Measurements from ENCODE around the gene TTLL11. TPM values are rescaled to one million over a fixed set of nuclear protein-coding genes. Genes with fewer than 3 reads are reported as not detected.

Gene TTLL11
- total RNA-seq, 2 experiments from 2014 or later: 3.3 to 6.9 TPM

GRCh38 chr9:121949364-121949763, 143.7 kb downstream of the TTLL11 start:
- TF ChIP-seq CTCF (conservative IDR thresholded peaks at IDR 0.05; ENCODE audit: low read length) (no peak), EZH2phosphoT487 (IDR thresholded peaks at IDR 0.05; ENCODE audit: borderline replicate concordance, low read depth, low read length) (no peak)
- no peak for DNase-seq (ENCODE audit: low spot score)
- H3K27ac ChIP-seq (ENCODE audit: low read depth, low read length, poor library complexity, severe bottlenecking): no peak overlapping the region
- H2AFZ ChIP-seq (ENCODE audit: low read length): no peak overlapping the region
- intact Hi-C loops (cut with micrococcal nuclease; ENCODE audit: unreplicated experiment): loop anchor here (10.0 kb wide), 2 partner anchors 875 to 1025 kb away; partner anchors contain the start of genes CNTRL and TRAF1
- peaks cover 6% of the 10 kb centered on the region; the same call in 1 of the 2 replicates for H3K79me2 ChIP-seq (ENCODE audit: insufficient read depth, low read depth, low read length)
- CTCF ChIA-PET (ENCODE audit: unreplicated experiment): no interaction called here
- no peaks in the 10 kb centered on the region for H3K36me3 ChIP-seq (ENCODE audit: insufficient read depth, low read length)
- H3K4me3 ChIP-seq (ENCODE audit: low read depth, low read length, poor library complexity, severe bottlenecking): no peak overlapping the region
- H4K20me1 ChIP-seq (ENCODE audit: insufficient read depth, low read length): no peaks in the 10 kb centered on the region
- BruUV-seq (replicated peaks): no TSS peak
- POLR2A ChIA-PET: no interaction called here
- H3K4me1 ChIP-seq (ENCODE audit: insufficient read depth, low read length, poor library complexity, severe bottlenecking): peaks cover 83% of the 10 kb centered on the region
- H3K4me2 ChIP-seq (ENCODE audit: low read length): no peak overlapping the region
- no peaks in the 10 kb centered on the region for H3K9me3 ChIP-seq (ENCODE audit: low read length)
- no peaks in the 10 kb centered on the region for H3K9me2 ChIP-seq (ENCODE audit: insufficient read depth, low read length)

GRCh38 chr9:121947775-121948174, 145.3 kb downstream of the TTLL11 start:
- Histone ChIP-seq H3K4me1 (ENCODE audit: insufficient read depth, low read length, poor library complexity, severe bottlenecking) (peaks cover 85% of the 10 kb centered on the region), H3K27ac (ENCODE audit: low read depth, low read length, poor library complexity, severe bottlenecking) (peak overlapping the region; percentile 99), H3K9me3 (ENCODE audit: low read length) (no peaks in the 10 kb centered on the region), H3K4me2 (ENCODE audit: low read length) (peak overlapping the region; percentile 78; the same call in 1 of the 2 replicates), H4K20me1 (ENCODE audit: insufficient read depth, low read length) (no peaks in the 10 kb centered on the region), H3K4me3 (ENCODE audit: low read depth, low read length, poor library complexity, severe bottlenecking) (no peak overlapping the region), H2AFZ (ENCODE audit: low read length) (peak overlapping the region; percentile 3; the same call in 1 of the 2 replicates), H3K79me2 (ENCODE audit: insufficient read depth, low read depth, low read length) (peaks cover 6% of the 10 kb centered on the region; the same call in 1 of the 2 replicates), H3K9me2 (ENCODE audit: insufficient read depth, low read length) (no peaks in the 10 kb centered on the region), H3K36me3 (ENCODE audit: insufficient read depth, low read length) (no peaks in the 10 kb centered on the region)
- BruUV-seq (replicated peaks): no TSS peak
- ChIA-PET CTCF (ENCODE audit: unreplicated experiment) (interaction anchor here (1.6 kb wide), 1 partner anchor 11 kb away, joined by 3 read pairs; no protein-coding TSS in a partner anchor), POLR2A (interaction anchor here (0.9 to 5.1 kb wide), 7 partner anchors 10 to 251 kb away, joined by 3 to 29 read pairs (median 3); no protein-coding TSS in a partner anchor)
- no peak for TF ChIP-seq CTCF (conservative IDR thresholded peaks at IDR 0.05; ENCODE audit: low read length)
- TF ChIP-seq EZH2phosphoT487 (IDR thresholded peaks at IDR 0.05; ENCODE audit: borderline replicate concordance, low read depth, low read length): no peak
- intact Hi-C loops (cut with micrococcal nuclease; ENCODE audit: unreplicated experiment): loop anchor here (10.0 kb wide), 2 partner anchors 873 to 1023 kb away; partner anchors contain the start of genes CNTRL and TRAF1
- no peak for DNase-seq (ENCODE audit: low spot score)

GRCh38 chr9:121946465-121946864, 146.6 kb downstream of the TTLL11 start:
- Histone ChIP-seq H2AFZ (ENCODE audit: low read length) (peak overlapping the region; percentile 63; the same call in 1 of the 2 replicates), H3K4me3 (ENCODE audit: low read depth, low read length, poor library complexity, severe bottlenecking) (peak overlapping the region; percentile 48), H3K36me3 (ENCODE audit: insufficient read depth, low read length) (no peaks in the 10 kb centered on the region), H3K9me3 (ENCODE audit: low read length) (no peaks in the 10 kb centered on the region), H3K9me2 (ENCODE audit: insufficient read depth, low read length) (no peaks in the 10 kb centered on the region), H3K4me2 (ENCODE audit: low read length) (peak overlapping the region; percentile 78), H3K27ac (ENCODE audit: low read depth, low read length, poor library complexity, severe bottlenecking) (peak overlapping the region; percentile 99), H3K4me1 (ENCODE audit: insufficient read depth, low read length, poor library complexity, severe bottlenecking) (peaks cover 93% of the 10 kb centered on the region), H3K79me2 (ENCODE audit: insufficient read depth, low read depth, low read length) (peaks cover 6% of the 10 kb centered on the region; the same call in 1 of the 2 replicates), H4K20me1 (ENCODE audit: insufficient read depth, low read length) (no peaks in the 10 kb centered on the region)
- BruUV-seq (replicated peaks): no TSS peak
- ChIA-PET POLR2A (interaction anchor here (0.5 to 5.1 kb wide), 16 partner anchors 8 to 1221 kb away, joined by 3 to 29 read pairs (median 4); no protein-coding TSS in a partner anchor), CTCF (ENCODE audit: unreplicated experiment) (interaction anchor here (0.6 kb wide), 2 partner anchors 29 to 1359 kb away, joined by 3 read pairs; no protein-coding TSS in a partner anchor)
- peak; percentile 76 for DNase-seq (ENCODE audit: low spot score)
- no peak for TF ChIP-seq CTCF (conservative IDR thresholded peaks at IDR 0.05; ENCODE audit: low read length)
- TF ChIP-seq EZH2phosphoT487 (IDR thresholded peaks at IDR 0.05; ENCODE audit: borderline replicate concordance, low read depth, low read length): no peak
- intact Hi-C loops (cut with micrococcal nuclease; ENCODE audit: unreplicated experiment): loop anchor here (10.0 kb wide), 2 partner anchors 872 to 1022 kb away; partner anchors contain the start of genes CNTRL and TRAF1
